HG03060 (cell line): ENCODE results near the gene DPAGT1.
A peak's percentile ranks its signal among the peaks of the same experiment; 100 is the strongest.

Experiments
- ATAC-seq: cut with Tn5 transposase; IDR thresholded peaks from one replicate; pipeline ENCODE4 v1.9.1; 2021; ENCODE audit warnings: low read depth, moderate number of reproducible peaks; ENCODE audit not compliant: unreplicated experiment

Gene DPAGT1

DNA sequence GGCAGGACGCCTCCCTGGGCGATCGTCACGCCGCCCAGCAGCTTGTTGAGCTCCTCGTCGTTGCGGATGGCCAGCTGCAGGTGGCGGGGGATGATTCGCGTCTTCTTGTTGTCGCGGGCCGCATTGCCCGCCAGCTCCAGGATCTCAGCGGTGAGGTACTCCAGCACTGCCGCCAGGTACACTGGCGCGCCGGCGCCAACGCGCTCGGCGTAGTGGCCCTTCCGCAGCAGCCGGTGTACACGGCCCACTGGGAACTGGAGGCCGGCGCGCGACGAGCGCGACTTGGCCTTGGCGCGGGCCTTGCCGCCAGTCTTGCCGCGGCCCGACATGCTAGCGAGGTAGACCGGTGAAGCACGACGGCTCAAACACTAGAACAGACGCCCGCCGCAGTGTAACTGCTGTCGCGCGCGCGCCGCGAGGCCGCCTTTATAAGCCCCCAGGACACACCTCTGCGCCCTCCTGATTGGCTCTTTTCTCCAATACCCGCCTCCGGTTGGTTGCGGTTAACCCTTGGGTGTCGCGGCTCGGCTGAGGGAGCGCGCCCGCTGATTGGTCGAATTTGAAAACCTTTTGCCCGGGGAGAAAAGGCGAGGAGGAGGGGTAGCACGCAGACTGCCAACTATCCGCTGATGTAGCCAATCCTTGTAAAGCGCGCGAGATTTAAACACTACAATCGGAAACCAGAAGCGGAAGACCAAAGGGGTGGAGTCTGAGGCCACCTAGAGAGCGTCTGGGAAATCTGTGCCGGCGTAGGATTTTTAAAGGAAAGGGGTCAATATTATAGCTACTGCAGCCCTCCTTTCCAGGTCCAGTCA lies 6.4 kb downstream of the DPAGT1 start:
- ATAC-seq, result peak; percentile 78

DNA sequence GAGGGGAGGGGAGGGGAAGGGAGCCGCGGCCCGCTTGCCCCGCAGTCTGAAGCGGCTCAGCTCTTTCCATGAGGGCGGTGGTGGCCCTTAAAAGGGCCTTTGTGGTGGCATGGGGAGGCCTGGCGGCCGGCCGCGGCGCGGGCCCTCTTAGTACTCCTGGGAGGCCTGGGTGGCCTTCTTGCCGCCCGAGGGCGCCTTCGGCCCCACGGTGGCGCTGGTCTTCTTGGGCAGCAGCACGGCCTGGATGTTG lies 6.9 kb downstream of the DPAGT1 start:
- peak; percentile 7 for ATAC-seq

GRCh38 chr11:119093942-119094815 lies 7.5 kb downstream of the DPAGT1 start:
- ATAC-seq, result no peak

GRCh38 chr11:119092880-119093842 lies 8.5 kb downstream of the DPAGT1 start:
- ATAC-seq, result no peak

DNA sequence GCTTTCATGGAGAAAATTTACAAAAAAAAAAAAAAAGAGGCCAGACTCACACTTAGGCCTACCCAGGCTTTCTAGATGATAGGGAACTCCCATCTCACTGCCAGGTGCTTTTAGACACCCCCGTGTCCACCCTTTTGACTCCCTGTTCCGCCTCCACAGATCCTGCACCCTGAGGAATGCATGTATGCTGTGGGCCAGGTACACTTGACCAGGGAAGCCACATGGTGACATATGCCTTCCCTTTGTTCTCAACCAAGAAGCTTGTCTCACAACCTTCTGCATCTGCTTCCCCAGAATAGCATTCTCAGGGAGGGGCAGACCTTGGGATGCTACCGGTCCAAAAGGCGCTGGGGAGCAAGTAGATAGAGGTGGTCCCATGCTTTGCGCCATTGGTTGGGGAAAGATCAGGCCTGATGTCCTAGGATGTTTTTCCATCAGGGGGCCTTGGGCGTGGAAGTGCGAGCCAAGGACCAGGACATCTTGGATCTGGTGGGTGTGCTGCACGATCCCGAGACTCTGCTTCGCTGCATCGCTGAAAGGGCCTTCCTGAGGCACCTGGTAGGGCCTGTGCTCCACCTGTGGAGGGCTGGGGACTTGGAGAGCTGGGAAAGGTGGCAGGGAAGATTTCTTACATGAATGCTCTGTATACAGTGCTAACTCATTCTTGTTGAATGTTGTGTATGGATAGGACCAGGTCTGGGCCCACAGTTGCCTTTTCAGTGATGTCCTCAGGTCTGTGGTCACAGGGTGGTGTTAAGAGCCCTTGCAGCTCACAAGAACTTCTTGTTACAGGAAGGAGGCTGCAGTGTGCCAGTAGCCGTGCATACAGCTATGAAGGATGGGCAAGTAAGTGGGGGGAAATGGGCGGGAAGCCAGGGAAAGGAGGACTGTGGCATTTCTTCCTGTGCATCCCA lies 9.4 kb downstream of the DPAGT1 start:
- ATAC-seq, result no peak

DNA sequence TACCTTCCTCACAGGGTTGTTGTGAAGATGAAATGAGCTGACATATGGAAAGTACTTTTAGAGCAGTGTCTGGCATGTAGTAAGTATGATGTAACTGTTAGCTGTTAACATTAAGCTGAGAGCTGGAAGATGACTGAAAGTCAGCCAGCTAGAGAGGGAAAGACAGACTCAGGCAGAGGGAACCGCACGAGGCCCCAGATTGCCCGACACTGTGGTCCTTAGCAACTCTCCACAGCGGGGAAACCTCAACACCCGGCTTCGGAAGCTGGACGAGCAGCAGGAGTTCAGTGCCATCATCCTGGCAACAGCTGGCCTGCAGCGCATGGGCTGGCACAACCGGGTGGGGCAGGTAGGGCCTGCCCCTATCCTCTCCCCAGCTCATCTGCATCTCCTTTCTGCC lies 10.5 kb downstream of the DPAGT1 start:
- no peak for ATAC-seq

DNA sequence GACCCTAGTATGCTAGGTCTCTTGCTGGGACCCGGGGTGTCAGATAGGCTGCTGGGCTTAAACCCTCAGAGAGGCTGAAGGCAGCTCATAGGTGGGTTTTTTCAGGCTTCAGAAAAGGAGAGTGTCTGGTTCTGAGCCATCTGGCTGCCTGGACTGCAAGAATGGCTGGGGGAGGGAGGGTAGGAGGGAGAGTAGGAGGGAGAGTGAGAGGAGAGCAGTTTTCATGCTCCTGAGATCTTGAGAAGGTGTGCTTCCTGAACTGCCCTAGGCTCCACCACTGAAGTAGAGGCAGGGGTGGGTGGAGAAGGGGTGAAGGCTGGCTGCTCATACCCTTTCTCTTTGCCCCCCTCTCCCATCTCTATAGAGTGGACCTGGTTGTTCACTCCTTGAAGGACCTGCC lies 12.3 kb downstream of the DPAGT1 start:
- no peak for ATAC-seq

GRCh38 chr11:119088406-119088805 lies 13.2 kb downstream of the DPAGT1 start:
- no peak for ATAC-seq

- ATAC-seq, result no peak
These were observed 13.9 kb downstream of the DPAGT1 start for GRCh38 chr11:119087747-119088241.

- ATAC-seq, result no peak
These were observed 14.5 kb downstream of the DPAGT1 start for GRCh38 chr11:119087123-119087522.

DNA sequence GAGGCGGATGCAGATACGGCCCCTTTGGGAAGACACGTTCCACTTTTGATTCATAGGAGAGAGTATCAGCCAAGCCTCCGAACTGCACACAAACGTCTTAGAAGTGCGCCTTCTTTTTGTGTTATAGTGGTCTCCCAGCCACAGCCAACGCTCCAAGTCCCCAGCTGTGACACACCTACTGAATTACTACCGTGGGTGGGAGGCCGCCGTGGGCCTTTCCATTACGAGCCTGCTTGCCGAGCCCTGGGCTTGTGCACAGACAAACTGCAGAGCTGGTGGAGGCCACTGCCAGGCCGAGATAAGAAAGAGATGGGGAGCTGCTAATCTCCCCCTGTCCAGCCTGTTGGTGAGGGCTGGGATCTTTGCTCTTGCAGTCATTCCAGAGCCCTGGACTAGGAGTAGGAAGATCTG lies 16.2 kb downstream of the DPAGT1 start:
- ATAC-seq, result no peak

- peak; percentile 71 for ATAC-seq
These were observed 16.8 kb downstream of the DPAGT1 start, which contains the start of gene HMBS for GRCh38 chr11:119084663-119085436. Gene HMBS (plus strand): TSS chr11:119084881. CDS start chr11:119085034, 153 bp downstream.

- no peak for ATAC-seq
These were observed 19.9 kb downstream of the DPAGT1 start for GRCh38 chr11:119081682-119082260.

GRCh38 chr11:119078675-119079420 lies 22.8 kb downstream of the DPAGT1 start:
- no peak for ATAC-seq

GRCh38 chr11:119077839-119078238 lies 23.8 kb downstream of the DPAGT1 start:
- ATAC-seq, result no peak

GRCh38 chr11:119067371-119068222 lies 34.1 kb downstream of the DPAGT1 start, which contains the start of gene VPS11:
Gene VPS11 (plus strand): TSS chr11:119067818. CDS start chr11:119067824, 6 bp downstream.
- peak; percentile 79 for ATAC-seq

- ATAC-seq, result no peak
These were observed 36.3 kb downstream of the DPAGT1 start for GRCh38 chr11:119065369-119065768.
